H1 (cell line): ENCODE results near the gene MATN4. TPM values are rescaled to one million over a fixed set of nuclear protein-coding genes. Genes with fewer than 3 reads are reported as not detected.

Experiments
- KDM5A ChIP-seq: fragments of 200-600 bp; IDR thresholded peaks from 2 replicates; pipeline ENCODE4 v1.7.1; 2012; ENCODE audit warnings: mild to moderate bottlenecking, low read length, inconsistent platforms, mixed read lengths
- polyA plus RNA-seq, 7 experiments: library from polyadenylated mRNA; depleted of rRNA in 3 of 7; stranded (reverse) in 5 of 7; unstranded in 2 of 7; fragments of >200 nt in 5 of 7; fragments of 200-250 nt in 2 of 7; gene quantifications; 1 replicate in 5 of 7; 2 replicates in 1 of 7; 4 replicates in 1 of 7; pipeline versions ENCODE4 v1.2.1 to v1.2.3, GENCODE V29; 2011 to 2013; ENCODE audit warnings: missing spikeins in 2 of 7, mixed read lengths in 2 of 7
- total RNA-seq: library from RNA; stranded (reverse); fragmentation: NEBNext Ultra II Directional; extraction: Animal tissue kit (Norgen Biotek cat#: 25700); gene quantifications from 2 replicates; pipeline ENCODE4 v1.2.1, GENCODE V29; 2021

The MATN4 gene
- total and polyA plus RNA-seq, 2 of the 8 experiments (the other 6 are each of a cell fraction or from before 2014, with no cell fraction given): 2.1 to 4.4 TPM

DNA sequence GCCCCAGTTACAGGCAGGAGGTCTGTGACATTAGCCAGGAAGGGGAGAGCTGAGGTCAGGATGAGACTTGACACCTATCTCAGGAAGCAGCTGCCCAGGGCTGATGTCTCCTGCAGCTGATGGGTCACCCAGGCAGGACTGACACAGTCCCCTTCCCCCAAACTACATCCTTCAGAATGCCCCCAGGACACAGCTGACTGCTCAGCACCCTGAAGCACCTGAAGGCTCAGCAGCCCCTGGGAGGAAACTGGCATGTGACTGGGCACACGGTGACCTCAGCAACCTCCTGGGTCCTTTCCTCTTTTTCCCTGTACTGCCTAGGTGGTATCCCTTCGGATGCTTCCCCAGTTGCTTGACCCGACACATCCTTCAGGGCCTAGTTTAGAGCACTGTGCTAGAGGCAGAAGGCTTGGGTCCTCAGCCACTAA, 38.2 kb upstream of the MATN4 start (continued):
- no peak for TF ChIP-seq KDM5A
